NCI-H128 (cell line): ENCODE measurements around the gene SDK2.
"Not testable (repeated sequence)": the region's sequence is repeated elsewhere in the genome, so short reads cannot be mapped to it uniquely, and the experiment has no call there.

Experiments
- DNase-seq: peaks from one replicate; lab custom pipeline; 2025; ENCODE audit not compliant: unreplicated experiment; lab: John Stamatoyannopoulos, UW

Gene SDK2

GRCh38 chr17:73337330-73337710 is 306.9 kb downstream of the SDK2 start:
- no peak for DNase-seq

DNA sequence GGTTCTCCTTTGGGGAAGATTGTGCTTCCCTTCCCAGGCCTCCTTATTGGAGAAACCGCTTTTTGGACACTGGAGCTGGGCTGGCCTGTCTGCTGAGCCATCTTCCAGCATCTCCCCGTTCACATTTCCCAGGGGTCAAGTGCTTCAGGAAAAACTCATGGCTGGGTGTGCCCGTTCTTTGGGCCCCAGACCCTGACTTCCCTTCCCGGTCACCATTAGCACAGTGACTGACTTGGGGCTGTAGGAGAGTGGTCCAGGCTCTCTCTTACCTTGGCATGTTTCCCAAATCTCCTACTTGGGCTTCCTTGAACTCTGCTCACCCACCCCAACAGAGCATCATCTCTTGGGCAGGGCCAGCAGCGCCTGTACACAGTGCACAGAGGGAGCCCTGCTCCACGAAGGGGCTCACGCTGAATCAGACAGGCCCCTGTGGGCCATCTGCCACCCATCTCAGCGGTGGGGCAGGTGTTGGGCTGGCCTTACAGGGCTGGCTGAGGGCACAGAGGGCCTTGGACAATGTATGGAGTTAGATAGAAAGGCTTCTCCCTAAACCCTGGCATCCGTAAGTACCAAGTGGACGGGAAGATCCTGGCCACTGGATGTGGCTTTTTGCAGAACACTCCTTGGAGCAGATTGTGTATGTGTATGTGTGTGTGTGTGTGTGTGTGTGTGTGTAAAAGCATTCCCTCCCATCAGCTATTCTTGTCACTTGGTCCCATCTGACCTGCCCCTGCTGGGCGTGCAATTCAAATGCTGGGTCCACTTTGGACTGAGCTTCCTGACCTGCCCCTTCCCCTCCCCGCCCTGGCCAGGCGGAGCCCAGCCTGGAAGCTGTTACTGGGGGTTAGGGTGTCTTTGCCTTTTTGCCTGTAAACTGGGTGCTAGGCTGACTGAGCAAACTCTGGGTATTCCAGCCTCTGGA is 307.6 kb downstream of the SDK2 start:
- DNase-seq, result no peak

GRCh38 chr17:73335591-73336407 is 308.4 kb downstream of the SDK2 start:
- DNase-seq, result no peak

GRCh38 chr17:73334771-73335513 is 309.3 kb downstream of the SDK2 start:
- no peak for DNase-seq

GRCh38 chr17:73333445-73333844 is 310.8 kb downstream of the SDK2 start:
- not testable (repeated sequence) for DNase-seq

GRCh38 chr17:73331060-73331459 is 313.2 kb downstream of the SDK2 start:
- DNase-seq, result no peak

GRCh38 chr17:73327676-73328075 is 316.6 kb downstream of the SDK2 start:
- DNase-seq, result no peak

- DNase-seq, result no peak
Measured at GRCh38 chr17:73325527-73325842, 318.8 kb downstream of the SDK2 start.

- no peak for DNase-seq
Measured at GRCh38 chr17:73324711-73325526, 319.3 kb downstream of the SDK2 start.

DNA sequence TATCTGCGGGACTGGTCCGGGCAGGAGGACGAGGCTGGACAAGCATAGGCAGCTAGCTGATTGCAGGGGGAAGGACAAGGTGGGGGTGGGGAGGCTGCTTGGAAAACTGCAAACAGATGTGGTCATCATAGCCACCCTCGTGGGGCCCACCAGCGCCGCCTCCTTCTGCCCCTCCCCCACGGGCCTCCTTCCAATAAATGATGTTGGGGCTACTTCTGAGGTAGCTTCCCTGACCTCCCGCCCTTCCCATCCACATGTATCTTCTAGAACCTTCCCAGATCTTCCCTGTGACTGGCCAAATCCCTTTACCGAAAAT is 320.1 kb downstream of the SDK2 start:
- DNase-seq, result no peak

DNA sequence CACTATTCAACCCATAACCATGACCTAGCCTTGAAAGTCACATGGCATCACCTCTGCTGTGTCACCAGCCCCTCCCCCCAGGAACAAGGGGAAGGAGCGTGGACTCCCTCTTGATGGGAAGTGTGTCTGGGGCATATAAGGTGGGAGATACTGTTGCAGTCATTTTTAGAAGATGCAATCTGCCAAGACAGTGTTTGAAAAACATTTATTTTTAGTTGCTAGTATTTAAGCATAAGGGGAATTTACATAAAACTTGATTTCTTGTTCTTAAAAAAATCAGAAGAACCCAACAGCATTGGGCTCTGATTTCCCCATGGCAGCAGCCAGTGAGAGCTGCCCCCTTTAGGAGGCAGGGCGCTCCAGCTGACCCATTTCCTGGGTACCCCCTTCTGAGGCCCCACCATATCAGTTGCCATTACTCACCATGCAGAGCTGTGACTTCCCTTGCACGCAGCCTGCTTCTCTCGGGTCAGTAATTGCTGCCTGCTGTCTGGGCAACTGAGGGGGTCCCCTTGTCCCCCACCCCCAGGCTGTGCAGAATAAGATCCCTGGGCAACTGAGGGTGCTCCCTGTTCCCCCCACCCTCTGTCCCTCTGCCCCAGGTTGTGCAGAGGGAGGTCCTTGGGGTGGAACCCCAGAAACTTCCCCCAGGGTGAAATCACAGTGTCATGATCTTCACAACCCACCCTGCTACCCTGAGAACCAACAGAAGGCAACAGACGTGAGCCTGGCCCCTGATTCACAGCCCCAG is 320.7 kb downstream of the SDK2 start:
- no peak for DNase-seq

DNA sequence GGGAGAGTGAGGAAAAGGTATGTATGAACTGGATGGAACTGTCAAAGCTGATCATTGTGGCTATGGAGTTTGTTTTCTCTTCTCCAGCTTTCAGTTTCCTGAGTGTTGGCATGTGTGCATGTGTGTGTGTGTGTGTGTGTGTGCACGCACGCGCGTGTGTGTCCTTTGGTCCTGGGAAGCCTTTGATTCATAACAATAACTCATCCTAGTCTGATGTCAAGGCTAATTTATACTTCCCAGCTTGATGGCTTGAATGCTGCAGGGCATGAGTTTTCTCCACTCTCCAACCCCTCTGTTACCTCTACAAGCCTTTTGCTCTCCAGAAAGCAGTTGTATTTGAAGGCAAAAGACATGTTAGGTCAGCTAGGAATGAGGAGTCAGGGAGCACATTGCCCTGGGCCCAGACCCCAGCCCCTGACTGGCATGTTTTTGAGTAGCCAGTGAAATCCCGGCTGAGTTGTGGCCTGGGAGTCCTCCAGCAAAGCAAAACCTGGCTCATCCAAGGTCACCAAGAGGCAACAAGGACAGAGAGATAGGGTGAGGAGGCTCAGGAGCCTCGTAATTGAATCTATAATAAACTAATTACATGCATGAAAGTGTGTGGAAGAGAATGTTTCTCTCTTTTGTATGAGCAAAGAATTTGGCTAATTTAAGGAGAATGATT is 323.5 kb downstream of the SDK2 start:
- DNase-seq, result no peak

DNA sequence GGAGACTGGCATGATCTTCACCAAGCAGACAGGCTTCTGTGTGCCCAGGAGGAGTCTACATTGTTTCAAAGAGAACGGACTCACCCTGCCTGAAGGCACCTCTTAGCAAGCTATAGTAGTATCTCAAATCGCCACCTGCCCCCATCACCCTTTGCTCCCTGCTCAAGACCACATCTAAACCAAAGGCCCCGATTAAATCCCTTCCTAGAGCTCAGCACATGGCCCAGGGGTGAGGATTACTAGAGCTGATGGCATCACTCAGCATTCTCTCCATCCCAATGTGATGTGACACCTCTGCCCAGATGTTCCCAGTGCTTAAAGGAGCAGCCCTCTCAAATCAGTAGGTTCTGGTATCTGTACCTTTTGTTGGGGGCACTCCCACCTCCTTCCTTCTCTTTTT is 324.5 kb downstream of the SDK2 start:
- no peak for DNase-seq

DNA sequence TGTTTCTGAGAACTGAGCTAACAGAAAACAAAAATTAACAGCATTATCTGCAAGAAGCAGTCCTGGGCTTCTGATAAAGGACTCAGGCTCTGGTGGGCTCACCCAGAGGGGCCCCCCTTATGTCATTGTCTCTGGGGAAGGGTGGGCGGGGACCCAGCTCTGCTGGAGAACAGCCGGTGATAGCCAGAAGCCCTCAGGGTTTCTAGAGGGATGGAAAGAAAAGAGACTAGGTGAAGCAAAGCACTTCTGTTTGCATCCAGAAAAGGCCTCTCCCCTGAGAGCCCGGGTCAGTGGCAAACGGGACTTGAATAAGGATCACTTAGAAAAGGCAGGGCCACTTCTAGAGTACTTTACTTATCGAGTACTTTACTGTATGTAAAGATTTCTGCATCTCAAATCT is 325.4 kb downstream of the SDK2 start:
- DNase-seq, result no peak

DNA sequence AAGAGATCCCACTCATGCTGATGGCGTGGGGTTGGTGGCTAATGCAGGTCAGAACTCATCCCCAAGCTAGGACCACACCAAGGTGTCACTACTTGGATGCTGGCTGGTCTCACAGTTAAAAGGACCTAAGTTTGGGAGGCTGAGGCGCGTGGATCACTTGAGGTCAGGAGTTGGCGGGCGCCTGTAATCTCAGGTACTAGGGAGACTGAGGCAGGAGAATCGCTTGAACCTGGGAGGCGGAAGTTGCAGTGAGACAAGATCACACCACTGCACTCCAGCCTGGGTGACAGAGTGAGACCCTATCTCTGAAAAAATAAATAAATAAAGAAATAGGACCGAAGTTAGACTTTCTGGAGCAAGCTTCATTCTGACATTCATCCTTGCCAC is 325.8 kb downstream of the SDK2 start:
- DNase-seq, result no peak

- no peak for DNase-seq
Measured at GRCh38 chr17:73317513-73318426, 326.5 kb downstream of the SDK2 start.

DNA sequence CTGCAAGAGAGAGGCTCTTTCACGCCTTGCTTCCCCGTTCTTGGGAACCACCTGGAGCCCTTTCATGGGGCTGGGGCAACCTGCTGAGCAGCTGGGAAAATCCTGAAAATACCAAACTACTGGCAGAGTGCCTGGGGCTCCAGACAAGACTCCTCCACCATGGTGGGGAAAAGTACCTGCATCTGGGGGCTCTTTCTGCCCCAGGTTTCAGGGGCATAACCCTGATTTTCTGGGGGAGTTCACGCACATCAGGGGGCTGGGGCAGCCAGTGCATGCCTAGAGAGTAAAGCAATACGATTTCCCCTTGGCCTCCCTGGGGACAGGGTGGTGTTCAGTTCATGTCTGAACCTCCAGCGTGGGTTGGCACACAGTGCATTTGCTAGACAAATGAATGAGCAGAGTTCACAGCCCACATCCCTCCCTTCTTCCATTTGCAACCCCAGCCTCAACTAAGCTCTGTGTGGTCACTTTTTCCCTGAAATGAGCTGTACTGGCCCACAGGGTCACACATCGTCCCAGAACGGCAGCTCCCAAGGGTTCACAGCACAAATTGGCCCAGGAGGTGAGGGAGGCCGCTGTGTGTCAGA is 327.2 kb downstream of the SDK2 start:
- no peak for DNase-seq

GRCh38 chr17:73315471-73315870 is 328.8 kb downstream of the SDK2 start:
- DNase-seq, result no peak
